AG09319 (cell line): ENCODE data around the gene TBC1D8.

Source experiments
- DNase-seq: peaks from one replicate; pipeline ENCODE4 v3.0.0-alpha.2; 2010; ENCODE audit warnings: low read depth; ENCODE audit errors: extremely low read depth
- CTCF ChIP-seq: IDR thresholded peaks from 2 replicates; pipeline ENCODE4 v1.5.1; 2011; ENCODE audit warnings: low read depth, mild to moderate bottlenecking, inconsistent platforms, low read length, moderate library complexity

Gene TBC1D8

GRCh38 chr2:101151859-101152271, 683 bp upstream of the TBC1D8 start:
- DNase-seq: no peak
- no peak for TF ChIP-seq CTCF

GRCh38 chr2:101150306-101151145, 656 bp downstream of the TBC1D8 start:
- TF ChIP-seq CTCF: no peak
- no peak for DNase-seq

GRCh38 chr2:101149241-101150192, 1.7 kb downstream of the TBC1D8 start:
- DNase-seq: no peak
- TF ChIP-seq CTCF: no peak

- TF ChIP-seq CTCF: no peak
- DNase-seq: no peak
These were observed 2.4 kb downstream of the TBC1D8 start for GRCh38 chr2:101148777-101149176.

GRCh38 chr2:101147971-101148370, 3.2 kb downstream of the TBC1D8 start:
- no peak for TF ChIP-seq CTCF
- no peak for DNase-seq

GRCh38 chr2:101147062-101147461, 4.1 kb downstream of the TBC1D8 start:
- DNase-seq: no peak
- TF ChIP-seq CTCF: no peak

GRCh38 chr2:101146535-101146934, 4.6 kb downstream of the TBC1D8 start:
- TF ChIP-seq CTCF: no peak
- DNase-seq: no peak
